ENCODE data around the gene DNAH6. TPM values are rescaled to one million over a fixed set of nuclear protein-coding genes. Genes with fewer than 3 reads are reported as not detected.

DNAH6 gene
- total RNA-seq, 1 experiment from 2014 or later = 1.6 TPM

- H3K27me3 ChIP-seq (ENCODE audit: insufficient read depth, low read length) = no peaks in the 10 kb centered on the region
- H3K9me2 ChIP-seq (ENCODE audit: insufficient read depth) = no peaks in the 10 kb centered on the region
- H3K36me3 ChIP-seq (ENCODE audit: control insufficient read depth in 1 of 2, insufficient read depth in 2 of 2, low read length in 2 of 2) = no peaks in the 10 kb centered on the region
- POLR2A ChIA-PET = interaction anchor here (1.0 kb wide), 1 partner anchor 10 kb away, joined by 6 read pairs; no protein-coding TSS in a partner anchor
- TF ChIP-seq FOSL1 (IDR thresholded peaks at IDR 0.05; ENCODE audit: low read depth) (peak; percentile 19; the same call in 1 of the 2 replicates), CEBPB (IDR thresholded peaks at IDR 0.05; ENCODE audit: low read depth) (0 out of 2 replicates have a peak, but pooled peaks have one; percentile 21), SP1 (IDR thresholded peaks at IDR 0.05; ENCODE audit: low read depth) (peak; percentile 21; the same call in 1 of the 2 replicates), RAD21 (IDR thresholded peaks at IDR 0.05; ENCODE audit: low read depth) (no peak)
- no peak overlapping the region for H3K27ac ChIP-seq (ENCODE audit: low read depth, low read length)
- no peaks in the 10 kb centered on the region for H3K9me3 ChIP-seq (ENCODE audit: control insufficient read depth in 1 of 2, insufficient read depth in 1 of 2, low read depth in 1 of 2, low read length in 2 of 2)
- H3K4me1 ChIP-seq (ENCODE audit: control insufficient read depth in 1 of 2, insufficient read depth in 2 of 2, low read length in 2 of 2) = no peaks in the 10 kb centered on the region
- H2AFZ ChIP-seq (ENCODE audit: low read depth, low read length, poor library complexity, severe bottlenecking) = no peak overlapping the region
- no peak for DNase-seq (ENCODE audit: low read depth, low spot score)
- no peak overlapping the region for H3K4me2 ChIP-seq (ENCODE audit: low read length)
- no peaks in the 10 kb centered on the region for H4K20me1 ChIP-seq (ENCODE audit: insufficient read depth)
- intact Hi-C loops (cut with micrococcal nuclease) = no loop called here
- H3K9ac ChIP-seq (ENCODE audit: low read length) = no peak overlapping the region
- RAD21 ChIA-PET (ENCODE audit: low non-redundant PET in 1 of 2, low total read pairs in 2 of 2, uncharacterized antibody in 2 of 2, unreplicated experiment in 2 of 2) = interaction anchor here in 1 of 2 experiments (1.3 kb wide), 1 partner anchor 104 kb away, joined by 5 read pairs; no protein-coding TSS in a partner anchor
- no TSS peak for BruUV-seq (replicated peaks)
- H3K79me2 ChIP-seq (ENCODE audit: insufficient read depth, low read length) = no peaks in the 10 kb centered on the region
- CTCF ChIA-PET = interaction anchor here (1.4 to 1.8 kb wide), 4 partner anchors 9 to 398 kb away, joined by 3 to 10 read pairs (median 6); partner anchors contain the start of gene DNAH6
- no peak for ATAC-seq
- H3K4me3 ChIP-seq (replicated peaks in 1 of 2; ENCODE audit: low read depth in 1 of 2, low read length in 2 of 2) = no peak overlapping the region
These were observed 11.1 kb downstream of the DNAH6 start for GRCh38 chr2:84527137-84528129.

- Histone ChIP-seq H3K27ac (ENCODE audit: low read depth, low read length) (no peak overlapping the region), H3K27me3 (ENCODE audit: insufficient read depth, low read length) (no peaks in the 10 kb centered on the region), H3K4me1 (ENCODE audit: control insufficient read depth in 1 of 2, insufficient read depth in 2 of 2, low read length in 2 of 2) (no peaks in the 10 kb centered on the region), H4K20me1 (ENCODE audit: insufficient read depth) (no peaks in the 10 kb centered on the region), H3K9me3 (ENCODE audit: control insufficient read depth in 1 of 2, insufficient read depth in 1 of 2, low read depth in 1 of 2, low read length in 2 of 2) (no peaks in the 10 kb centered on the region), H2AFZ (ENCODE audit: low read depth, low read length, poor library complexity, severe bottlenecking) (no peak overlapping the region), H3K4me3 (replicated peaks in 1 of 2; ENCODE audit: low read depth in 1 of 2, low read length in 2 of 2) (no peak overlapping the region), H3K9me2 (ENCODE audit: insufficient read depth) (no peaks in the 10 kb centered on the region), H3K36me3 (ENCODE audit: control insufficient read depth in 1 of 2, insufficient read depth in 2 of 2, low read length in 2 of 2) (no peaks in the 10 kb centered on the region), H3K4me2 (ENCODE audit: low read length) (no peak overlapping the region), H3K79me2 (ENCODE audit: insufficient read depth, low read length) (no peaks in the 10 kb centered on the region), H3K9ac (ENCODE audit: low read length) (no peak overlapping the region)
- no peak for TF ChIP-seq EZH2phosphoT487 (IDR thresholded peaks at IDR 0.05; ENCODE audit: borderline replicate concordance)
- no peak for TF ChIP-seq REST (IDR thresholded peaks at IDR 0.05; ENCODE audit: low read depth)
- TF ChIP-seq ATF3 (IDR thresholded peaks at IDR 0.05) = no peak
- no peak for TF ChIP-seq SRF (IDR thresholded peaks at IDR 0.05; ENCODE audit: low read depth)
- no peak for TF ChIP-seq POLR2AphosphoS5 (IDR thresholded peaks at IDR 0.05; ENCODE audit: low read depth, low read length)
- TF ChIP-seq CTCF (IDR thresholded peaks at IDR 0.05 in 2 of 3, conservative IDR thresholded peaks at IDR 0.05 in 1 of 3; ENCODE audit: borderline replicate concordance in 1 of 3, insufficient read depth in 1 of 3, low read depth in 2 of 3, low read length in 2 of 3) = no peak
- no peak for TF ChIP-seq SIN3A (IDR thresholded peaks at IDR 0.05; ENCODE audit: low read depth)
- no peak for TF ChIP-seq RAD21 (IDR thresholded peaks at IDR 0.05; ENCODE audit: low read depth)
- no peak for TF ChIP-seq YY1 (IDR thresholded peaks at IDR 0.05; ENCODE audit: extremely low read depth, insufficient replicate concordance, low read depth, low read length)
- no peak for TF ChIP-seq POLR2A (IDR thresholded peaks at IDR 0.05; ENCODE audit: borderline replicate concordance, extremely low read depth, insufficient read depth, insufficient read length)
- RAD21 ChIA-PET (ENCODE audit: low non-redundant PET in 1 of 2, low total read pairs in 2 of 2, uncharacterized antibody in 2 of 2, unreplicated experiment in 2 of 2) = no interaction called here
- intact Hi-C loops (cut with micrococcal nuclease) = no loop called here
- POLR2A ChIA-PET = no interaction called here
- DNase-seq (ENCODE audit: low read depth, low spot score) = no peak
- no TSS peak for BruUV-seq (replicated peaks)
- CTCF ChIA-PET = no interaction called here
- no peak for ATAC-seq
These were observed 16.0 kb downstream of the DNAH6 start for GRCh38 chr2:84532291-84532690.
